Measurements from ENCODE around the gene PNLIPRP3.

The PNLIPRP3 gene

DNA sequence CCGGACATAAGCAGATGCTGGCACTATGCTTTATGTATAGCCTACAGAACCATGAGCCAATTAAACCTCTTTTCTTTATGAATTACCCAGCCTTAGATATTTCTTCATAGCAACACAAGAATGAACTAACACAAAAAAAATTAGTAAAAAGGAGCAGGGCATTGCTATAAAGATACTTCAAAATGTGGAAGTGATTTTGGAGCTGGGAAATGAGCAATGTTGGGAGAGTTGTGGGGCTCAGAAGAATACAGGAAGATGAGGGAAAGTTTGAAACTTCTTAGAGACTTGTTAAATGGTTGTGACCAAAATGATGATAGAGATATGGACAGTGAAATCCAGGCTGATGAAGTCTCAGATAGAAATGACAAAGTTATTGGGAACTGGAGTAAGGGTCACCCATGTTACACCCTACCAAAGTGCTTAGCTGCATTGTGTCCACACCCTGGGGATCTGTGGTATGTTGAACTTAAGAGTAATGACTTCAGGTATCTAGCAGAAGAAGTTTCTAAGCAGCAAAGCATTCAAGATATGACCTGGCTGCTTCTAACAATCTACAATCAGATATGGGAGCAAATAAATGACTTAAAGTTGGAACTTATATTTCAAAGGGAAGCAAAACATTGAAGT lies 24.2 kb downstream of the PNLIPRP3 start:
- no peak for DNase-seq (ENCODE audit: low read depth)

DNA sequence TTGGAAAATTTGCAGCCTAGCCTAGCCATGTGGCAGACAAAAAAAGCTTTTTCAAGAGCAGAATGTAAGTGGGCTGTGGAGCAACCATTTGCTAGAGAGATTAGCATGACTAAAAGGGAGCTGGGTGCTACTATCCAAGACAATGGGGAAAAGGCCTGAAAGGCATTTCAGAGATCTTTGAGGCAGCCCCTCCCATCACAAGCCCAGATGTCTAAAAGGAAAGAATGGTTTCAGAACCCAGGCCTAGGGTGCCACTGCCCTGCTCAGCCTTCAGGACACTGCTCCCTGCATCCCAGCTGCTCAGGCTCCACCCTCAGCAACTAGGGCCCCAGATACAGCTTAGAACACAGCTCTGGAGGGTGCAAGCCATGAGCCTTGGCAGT lies 24.7 kb downstream of the PNLIPRP3 start:
- DNase-seq (ENCODE audit: low read depth), result no peak

DNA sequence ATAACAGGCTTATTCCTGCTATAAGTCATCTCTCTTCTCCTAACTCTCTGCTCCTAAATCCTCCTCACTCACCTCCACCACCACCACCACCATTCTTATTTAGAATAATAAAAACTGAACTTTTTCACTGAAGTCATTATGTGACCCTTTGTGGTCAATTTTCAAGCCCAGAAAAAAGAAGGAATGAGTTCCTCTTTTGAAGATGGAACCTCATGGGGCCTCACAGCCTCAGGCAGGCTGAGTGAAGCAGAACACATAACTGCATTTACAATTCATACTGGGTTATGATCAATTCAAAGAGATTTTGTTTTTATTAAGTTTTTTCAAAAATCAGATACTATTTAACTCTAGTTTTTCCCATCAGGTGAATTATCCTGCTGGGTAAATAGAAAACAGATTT lies 29.8 kb downstream of the PNLIPRP3 start:
- DNase-seq (ENCODE audit: low read depth), result no peak

DNA sequence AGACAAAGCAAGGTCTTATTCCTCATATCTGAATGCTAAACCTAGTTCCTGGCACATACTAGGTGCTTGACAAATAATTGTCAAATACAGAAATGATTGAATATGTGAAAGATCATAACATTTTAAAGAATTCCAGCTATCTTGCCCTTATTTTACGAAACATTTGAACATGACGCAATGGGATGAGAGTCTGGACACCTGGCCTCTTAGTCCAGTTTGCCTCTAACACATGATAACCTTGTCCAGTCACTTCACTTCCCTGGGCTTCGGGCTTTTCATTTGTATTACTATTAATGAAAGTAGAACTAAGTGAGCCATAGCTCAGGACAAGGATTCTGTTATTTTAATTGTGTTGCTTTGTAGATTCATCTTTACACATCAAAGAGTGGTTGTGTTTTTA lies 32.6 kb downstream of the PNLIPRP3 start:
- DNase-seq (ENCODE audit: low read depth), result no peak

DNA sequence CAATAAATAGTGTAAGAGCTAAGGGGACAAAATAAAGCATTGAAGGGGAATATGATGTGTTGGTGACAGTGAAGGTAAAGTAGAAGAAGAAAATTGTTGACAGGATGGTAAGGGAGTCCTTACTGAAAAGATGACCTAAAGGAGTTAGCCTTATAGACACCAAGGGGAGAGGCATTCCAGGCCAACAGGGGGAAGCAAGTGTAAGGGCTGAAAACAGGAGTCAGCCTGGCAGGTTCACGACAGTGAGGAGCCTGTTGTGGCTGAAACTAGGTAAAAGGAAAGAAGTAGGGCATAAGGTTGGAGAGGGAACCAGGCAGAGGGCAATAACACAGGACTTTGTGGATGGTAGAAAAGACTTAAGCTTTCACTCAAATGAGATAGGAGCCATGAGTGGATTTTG lies 34.0 kb downstream of the PNLIPRP3 start:
- DNase-seq (ENCODE audit: low read depth), result no peak

DNA sequence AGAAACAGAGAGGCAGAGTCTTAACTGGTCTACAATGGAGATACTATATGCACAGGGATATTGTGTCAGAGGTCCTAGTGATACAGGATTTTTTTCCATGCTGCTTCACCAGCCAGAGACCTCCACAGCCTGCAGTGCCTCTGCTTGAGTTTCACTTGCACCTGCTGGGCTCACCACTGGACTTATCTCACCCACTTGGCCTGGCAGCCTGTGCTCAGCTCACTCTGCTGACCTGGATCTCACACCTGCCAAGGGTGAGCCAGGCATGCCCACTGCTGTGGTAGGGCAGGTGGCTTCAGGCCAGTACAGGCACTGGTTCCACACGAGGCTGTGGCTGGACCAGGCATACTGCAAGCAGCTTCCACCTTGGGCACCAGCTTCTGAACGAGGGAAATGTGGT lies 36.6 kb downstream of the PNLIPRP3 start:
- no peak for DNase-seq (ENCODE audit: low read depth)

DNA sequence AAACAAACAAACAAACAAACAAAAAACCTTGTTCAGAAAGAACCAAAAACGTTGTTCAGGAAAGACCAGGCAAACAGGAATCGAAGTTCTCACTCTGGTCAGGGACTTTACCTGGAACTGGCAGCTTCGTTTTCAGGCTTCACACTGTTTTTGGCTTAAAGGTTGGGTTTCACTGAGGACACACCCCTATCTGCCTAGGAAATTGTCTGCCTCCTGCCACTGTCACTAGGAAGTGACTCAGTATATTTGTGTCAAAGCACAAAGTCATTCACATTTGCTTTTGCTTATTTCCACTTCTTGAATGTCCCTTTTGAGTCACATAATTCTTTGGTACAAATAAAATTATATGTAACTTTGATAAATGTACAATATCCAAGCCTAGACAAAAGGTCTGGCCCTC lies 37.9 kb downstream of the PNLIPRP3 start:
- no peak for DNase-seq (ENCODE audit: low read depth)

DNA sequence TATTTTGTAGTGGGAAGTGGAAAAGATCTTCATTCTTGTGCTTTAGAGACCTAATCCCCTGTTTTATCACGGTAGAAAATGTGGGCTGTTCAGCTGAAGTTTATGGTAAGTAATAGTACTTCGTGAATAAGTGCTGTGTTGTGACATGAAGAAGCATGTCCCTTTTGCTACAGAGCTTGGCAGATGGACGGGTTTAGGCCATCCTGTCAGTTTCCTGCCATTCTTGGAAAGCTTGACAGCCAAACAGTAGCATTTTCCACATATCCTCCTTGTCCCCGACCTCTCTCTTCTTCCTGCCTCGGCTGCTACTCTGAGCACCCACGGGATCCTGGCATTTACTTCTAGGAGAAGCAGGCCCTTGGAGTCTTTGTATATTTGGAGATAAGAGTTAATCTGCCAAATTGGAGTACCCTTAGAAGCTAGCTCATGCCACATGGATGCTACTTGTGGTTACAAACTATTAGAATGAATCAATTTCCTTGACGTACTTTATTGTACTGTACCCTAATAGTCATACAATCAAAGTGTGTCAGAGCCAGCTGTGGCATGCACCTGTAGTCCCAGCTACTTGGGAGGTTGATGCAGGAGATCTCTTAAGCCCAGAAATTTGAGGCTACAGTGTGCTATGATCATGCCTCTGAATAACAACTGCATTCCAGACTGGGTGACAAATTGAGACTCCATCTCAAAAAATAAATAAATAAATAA lies 39.2 kb downstream of the PNLIPRP3 start:
- DNase-seq (ENCODE audit: low read depth), result no peak

DNA sequence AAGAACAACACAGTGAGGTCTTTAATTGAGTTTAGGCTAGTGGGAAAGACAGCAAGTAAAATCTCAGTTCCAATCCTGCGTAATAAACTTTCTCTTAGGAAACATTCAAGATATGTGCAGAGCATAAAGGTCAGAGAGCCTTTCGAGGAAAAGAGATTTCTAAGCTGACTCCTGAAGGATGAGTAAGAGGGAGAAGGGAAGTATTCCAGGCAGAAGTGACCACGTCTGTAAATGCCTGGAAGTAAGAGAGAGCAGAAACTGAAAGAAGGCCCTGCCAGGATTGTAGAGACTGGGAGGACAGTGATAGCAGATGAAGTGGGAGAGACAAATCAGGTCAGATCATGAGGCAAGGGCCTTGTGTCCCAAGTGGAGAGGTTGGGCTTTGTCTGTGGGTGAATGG lies 41.8 kb downstream of the PNLIPRP3 start:
- DNase-seq (ENCODE audit: low read depth), result no peak

DNA sequence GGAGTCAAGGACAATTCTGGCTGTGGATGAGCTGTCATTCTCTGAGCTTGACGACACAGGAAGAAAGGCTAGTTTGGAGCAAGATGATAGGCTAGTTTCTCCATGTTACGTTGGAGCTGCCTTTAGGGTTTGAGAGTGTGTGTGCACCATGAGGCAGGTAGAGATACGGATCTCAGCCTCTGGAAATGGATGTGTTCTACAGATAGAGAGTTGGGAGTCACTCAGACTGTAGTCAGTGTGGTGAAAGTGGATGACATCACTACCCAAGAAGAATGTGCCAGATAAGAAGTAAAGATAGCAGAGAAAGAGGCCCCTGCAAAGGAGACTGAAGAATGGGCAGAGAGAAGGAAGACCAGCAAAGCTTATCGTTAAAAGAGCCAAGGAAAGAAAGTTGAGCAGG lies 42.4 kb downstream of the PNLIPRP3 start:
- no peak for DNase-seq (ENCODE audit: low read depth)

DNA sequence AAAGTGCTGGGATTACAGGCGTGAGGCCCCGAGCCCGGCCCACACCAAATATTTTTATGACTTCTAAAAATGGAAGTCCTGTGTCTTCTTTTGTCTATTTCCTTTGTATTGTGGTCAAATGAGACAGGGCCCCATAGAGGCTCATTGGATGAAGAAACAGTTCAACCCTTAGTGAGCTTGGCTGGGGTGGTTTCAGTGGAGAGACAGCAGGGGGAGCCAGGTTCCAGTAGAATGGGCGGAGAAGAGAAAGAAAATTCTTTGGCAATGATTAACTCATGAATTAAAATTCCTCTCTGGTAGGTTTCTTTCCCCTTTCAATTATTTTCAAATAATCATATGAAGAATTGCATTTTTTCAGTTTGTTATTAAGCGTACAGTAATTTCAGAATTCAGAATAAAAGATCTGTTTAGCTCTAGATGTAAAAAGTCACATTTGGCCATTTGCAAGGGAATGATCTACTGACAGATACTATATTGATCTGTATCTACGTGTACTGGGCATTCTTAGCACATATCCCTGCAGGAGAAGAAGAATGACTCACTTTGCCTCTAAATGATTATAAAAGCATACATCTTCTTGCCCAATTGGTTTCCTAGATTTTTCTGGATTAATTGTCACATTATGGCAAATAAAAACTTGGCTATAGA lies 43.2 kb downstream of the PNLIPRP3 start:
- DNase-seq (ENCODE audit: low read depth), result no peak

DNA sequence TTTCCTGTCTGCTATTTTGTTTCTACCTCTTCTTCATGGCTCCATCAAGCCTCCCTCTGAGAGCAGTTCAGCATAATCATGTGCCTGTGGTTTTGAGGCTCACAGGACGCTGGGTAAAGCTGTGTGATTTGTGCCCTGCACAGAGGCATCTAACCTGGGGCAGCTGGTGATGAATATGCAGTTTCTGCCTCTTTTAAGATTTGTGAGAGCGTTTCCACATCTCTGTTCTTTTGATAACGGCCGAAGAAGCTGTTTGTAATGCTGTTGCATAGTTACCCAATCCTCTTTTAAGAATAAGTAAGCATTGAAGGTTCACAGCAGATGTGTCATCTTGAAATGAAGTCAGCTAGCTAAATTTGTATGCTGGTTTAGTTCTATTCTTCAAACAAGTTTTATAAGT lies 45.2 kb downstream of the PNLIPRP3 start:
- no peak for DNase-seq (ENCODE audit: low read depth)

DNA sequence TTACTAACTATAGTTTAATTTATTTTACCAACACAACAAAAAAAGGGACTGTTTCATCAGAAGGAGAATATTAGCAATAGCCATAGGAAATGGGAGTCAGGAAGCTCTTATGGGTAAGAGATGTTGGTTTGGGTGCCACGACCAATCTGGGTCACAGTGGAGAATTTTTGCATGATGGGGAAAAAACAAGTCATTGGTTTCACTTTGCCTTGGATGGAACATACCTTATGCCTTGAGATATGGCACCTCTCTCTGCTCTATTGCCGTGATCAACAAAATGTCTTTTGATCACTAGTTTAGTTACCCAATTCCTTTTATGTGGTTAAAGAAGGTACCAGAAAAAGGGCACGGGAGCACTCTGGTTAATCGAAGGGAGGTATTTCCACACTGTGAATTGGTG lies 48.2 kb downstream of the PNLIPRP3 start:
- DNase-seq (ENCODE audit: low read depth), result no peak

DNA sequence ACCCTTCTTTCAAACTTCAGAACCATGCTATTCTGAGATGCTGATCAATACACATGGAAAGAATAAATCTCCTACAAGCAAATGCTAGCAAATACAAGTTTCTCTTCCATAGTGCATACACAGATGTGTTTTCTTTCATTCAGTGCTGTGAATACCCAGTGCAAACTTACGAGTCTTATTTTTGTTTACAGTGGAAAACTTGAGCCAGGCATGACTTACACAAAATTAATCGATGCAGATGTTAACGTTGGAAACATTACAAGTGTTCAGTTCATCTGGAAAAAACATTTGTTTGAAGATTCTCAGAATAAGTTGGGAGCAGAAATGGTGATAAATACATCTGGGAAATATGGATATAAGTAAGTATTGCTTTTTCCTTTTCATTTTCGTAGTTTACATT lies 48.8 kb downstream of the PNLIPRP3 start:
- no peak for DNase-seq (ENCODE audit: low read depth)

DNA sequence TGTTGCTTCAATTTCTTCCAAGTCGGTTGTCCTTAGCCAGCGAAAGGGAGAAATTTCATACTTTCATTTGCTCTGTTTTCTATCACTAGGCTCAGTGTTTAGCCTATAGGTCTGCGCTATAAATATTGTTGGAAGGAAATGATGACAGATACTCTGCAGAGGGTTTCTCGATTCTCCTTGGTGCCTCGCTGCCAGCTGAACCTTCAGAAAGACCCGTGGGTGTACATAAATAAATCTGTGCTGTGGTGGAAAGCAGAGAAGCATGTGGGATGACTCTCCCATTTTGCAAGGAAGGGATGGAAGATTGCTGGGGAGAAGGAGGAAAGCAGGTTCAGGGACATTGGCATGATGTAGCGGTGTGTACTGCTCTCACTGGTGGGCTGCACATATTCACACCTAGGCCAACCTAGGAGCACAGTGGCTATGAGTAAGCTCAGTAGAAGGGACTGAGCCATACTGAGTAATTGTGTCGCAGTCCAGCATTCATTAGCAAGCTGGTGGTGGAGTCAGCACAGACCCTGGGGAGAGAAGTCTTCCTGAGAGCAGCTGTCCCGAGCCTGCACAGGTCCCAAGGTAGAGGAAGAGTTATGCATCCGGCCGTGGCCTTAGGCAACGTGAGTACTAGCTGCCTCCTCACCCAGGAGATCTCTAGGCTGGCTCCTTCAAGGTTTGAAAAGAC lies 50.5 kb downstream of the PNLIPRP3 start:
- no peak for DNase-seq (ENCODE audit: low read depth)

DNA sequence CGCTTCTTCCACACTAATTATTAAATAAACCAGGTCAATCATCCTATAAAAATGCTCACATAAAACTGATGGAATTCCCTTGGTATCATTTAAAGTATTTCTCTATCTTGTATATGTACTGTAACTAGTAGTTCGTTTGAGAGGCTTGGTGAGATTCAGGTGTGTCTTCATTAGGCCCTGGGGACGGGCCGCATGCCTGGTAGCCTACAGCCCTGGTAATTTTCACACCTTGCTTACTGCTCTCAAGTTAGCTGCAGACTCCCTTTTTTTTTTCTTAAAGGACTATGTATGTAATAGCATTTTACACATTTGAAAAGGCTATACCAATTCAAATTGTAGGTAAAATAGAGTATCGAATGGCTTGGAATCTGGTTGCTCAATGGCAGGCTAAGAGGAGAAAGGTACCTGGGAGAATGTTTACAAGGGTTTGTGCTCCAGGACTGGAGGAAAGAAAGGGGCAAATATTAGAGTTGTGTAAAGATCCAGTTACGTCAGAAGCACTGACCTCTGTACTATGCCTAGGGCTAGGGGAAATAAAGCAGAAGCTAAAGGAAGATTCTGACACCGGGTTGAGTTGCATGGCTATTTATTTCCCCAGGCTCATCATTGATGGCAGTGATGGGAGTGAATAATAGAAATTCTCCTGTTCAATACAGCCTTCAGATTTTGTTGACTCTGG lies 59.3 kb downstream of the PNLIPRP3 start:
- no peak for DNase-seq (ENCODE audit: low read depth)

DNA sequence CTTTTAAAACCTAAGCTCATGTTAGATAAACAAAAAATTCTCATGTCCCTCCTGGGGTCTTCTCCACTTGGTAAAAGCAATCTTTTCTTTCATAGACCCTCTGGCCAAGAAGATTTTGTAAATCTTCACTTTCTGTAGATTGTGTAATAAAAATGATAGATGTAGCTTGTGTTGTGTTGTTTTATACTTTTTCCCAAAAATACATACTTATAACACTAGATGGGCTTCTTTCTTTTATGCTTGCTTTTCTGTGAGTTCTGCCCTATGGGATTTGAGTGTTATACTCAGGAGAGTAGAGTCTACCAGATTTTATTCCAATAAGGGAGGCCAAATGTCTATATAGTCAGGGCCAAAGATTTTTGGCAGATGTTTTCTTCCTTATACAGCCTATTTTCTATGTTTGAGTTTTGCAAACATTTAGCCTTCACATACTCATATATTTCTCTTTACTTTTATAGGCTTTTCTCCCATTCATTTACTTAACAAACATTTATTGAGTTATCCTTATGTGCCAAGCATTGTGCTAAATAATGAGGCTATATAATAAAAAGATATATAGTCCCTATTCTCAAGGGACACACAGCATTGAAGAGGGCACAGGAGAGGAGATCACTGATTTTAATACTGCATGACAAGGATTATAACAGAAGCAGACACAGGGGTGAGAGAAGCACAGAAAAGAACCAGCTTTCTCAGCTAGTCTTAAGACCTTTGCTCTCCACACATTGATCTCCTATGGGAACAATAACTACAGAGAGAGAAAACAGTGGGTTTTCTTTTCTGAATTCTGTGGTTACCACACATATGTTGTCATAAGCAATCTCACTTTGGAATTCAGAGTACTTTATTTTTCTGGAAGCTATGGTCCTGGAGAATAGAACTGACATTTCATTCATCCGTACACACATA lies 60.1 kb downstream of the PNLIPRP3 start:
- DNase-seq (ENCODE audit: low read depth), result no peak

DNA sequence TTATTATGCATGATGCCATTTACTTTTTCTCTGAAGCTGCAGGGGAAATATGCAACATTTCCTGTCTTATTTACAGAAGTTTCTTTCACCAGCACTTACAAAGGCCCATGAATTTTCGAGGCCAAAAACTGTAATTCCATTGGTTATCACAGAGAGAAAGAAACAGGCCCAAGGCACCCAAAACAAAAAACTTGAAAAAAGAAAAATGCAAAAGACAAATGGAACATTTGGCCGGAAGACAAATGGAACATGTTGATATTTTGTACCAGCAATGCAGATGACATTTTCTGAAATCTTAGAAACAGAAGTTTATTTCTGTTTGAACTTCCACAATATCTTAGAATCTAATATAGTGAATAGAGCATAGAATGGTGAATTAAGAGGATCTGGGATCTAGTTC lies 61.8 kb downstream of the PNLIPRP3 start:
- DNase-seq (ENCODE audit: low read depth), result no peak

DNA sequence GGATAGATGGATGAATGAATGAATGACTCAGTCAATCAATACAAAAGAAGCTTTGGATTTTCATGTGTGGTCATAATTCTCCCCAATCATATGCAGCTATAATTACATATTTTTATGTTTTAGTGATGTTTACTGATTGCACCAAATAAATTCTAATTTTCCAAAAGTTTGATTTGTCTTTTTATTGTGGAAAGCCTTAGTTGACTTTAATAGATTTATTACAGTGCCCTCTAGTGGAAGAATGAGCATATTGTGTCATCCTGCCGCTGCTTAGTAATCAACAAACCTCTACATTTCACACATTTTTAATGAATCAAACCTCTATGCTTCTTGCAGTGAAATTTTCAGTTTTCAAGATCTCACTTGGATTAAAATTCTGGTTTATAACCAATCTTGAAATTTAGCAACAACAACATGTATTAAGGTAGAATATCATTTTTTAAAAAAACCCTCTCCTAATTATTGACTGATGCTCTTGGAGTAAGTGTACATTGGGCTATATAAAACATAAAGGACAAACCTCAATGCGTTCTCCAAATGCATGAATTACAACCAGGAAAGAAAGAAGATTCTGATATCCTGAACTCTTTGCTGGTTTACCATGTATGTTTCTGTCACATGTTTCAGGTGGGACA lies 62.5 kb downstream of the PNLIPRP3 start:
- DNase-seq (ENCODE audit: low read depth), result no peak

DNA sequence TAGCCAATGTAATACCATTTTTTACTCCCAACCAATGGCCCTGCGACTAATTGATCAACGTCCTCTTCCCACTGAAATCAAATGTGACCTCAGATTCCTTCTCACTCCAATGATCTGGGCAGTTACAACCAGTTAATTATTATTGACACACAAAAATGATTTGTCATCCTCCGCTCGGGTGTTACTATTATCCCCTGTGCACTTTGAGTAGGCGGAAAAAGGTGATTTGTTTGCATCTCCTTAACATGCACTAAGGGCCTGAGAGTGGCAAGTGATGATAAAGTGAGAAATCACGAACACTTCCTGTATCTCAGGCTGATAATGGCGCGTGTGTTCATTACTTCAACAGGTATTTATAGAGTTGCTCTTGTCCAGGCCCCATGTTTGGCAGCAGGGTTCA lies 77.1 kb downstream of the PNLIPRP3 start:
- no peak for DNase-seq (ENCODE audit: low read depth)

DNA sequence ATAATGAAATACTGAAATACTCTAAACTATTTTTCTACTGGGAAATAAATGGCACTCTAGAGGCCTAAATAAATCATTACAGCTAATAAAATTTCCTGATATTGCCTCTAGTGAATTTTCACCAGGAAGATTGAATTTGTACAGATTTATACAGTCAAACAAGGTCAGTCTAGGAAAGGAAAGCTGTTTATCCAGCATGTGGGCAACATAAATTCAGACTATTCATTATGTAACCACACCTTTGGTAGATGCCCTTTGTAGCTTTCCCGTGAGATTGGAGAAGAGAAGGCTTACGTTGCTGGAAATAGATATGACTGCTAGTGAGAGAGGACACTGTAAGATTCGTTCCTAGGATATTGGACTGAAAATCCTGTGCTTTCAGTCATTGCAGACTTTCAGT lies 82.9 kb downstream of the PNLIPRP3 start:
- no peak for DNase-seq (ENCODE audit: low read depth)
